Heart left ventricle (tissue), 16 donors: ENCODE measurements around the gene AP1M2. TPM values are rescaled to one million over a fixed set of nuclear protein-coding genes. Genes with fewer than 3 reads are reported as not detected.

ENCODE experiments used
- ATAC-seq, 4 donors: fragments of 200-7000 bp; cut with Tn5 transposase; one replicate each; pipeline ENCODE4 v1.9.1; 2020 to 2022; ENCODE audit warnings: moderate library complexity in 4 of 4, mild to moderate bottlenecking in 3 of 4, moderate number of reproducible peaks in 1 of 4
- DNase-seq, 5 donors: peaks; one replicate each; pipeline ENCODE4 v3.0.0-alpha.2; 2020
- H3K27ac ChIP-seq, 12 donors: fragments of 200-600 bp; sonication (generic) in 4 of 12; one replicate each; pipeline versions ENCODE4 v1.5.0 to v1.8.0; 2016 to 2022; ENCODE audit warnings: mild to moderate bottlenecking in 2 of 12
- H3K27me3 ChIP-seq, 9 donors: fragments of 200-600 bp; sonication (generic) in 2 of 9; one replicate each; pipeline versions ENCODE4 v1.5.1 to v1.8.0; 2016 to 2022; ENCODE audit warnings: mild to moderate bottlenecking in 3 of 9
- H3K36me3 ChIP-seq, 9 donors: fragments of 200-600 bp; sonication (generic) in 2 of 9; one replicate each; pipeline versions ENCODE4 v1.5.0 to v1.8.0; 2018 to 2022; ENCODE audit warnings: mild to moderate bottlenecking in 2 of 9
- H3K4me1 ChIP-seq, 12 donors: fragments of 200-600 bp; sonication (generic) in 4 of 12; one replicate each; pipeline versions ENCODE4 v1.5.0 to v1.8.0; 2016 to 2022; ENCODE audit warnings: mild to moderate bottlenecking in 3 of 12
- H3K4me3 ChIP-seq, 12 donors: fragments of 200-600 bp; sonication (generic) in 4 of 12; one replicate each; pipeline versions ENCODE4 v1.5.0 to v1.8.0; 2017 to 2022; ENCODE audit warnings: mild to moderate bottlenecking in 9 of 12, moderate library complexity in 4 of 12
- H3K9me3 ChIP-seq, 12 donors: fragments of 200-600 bp; sonication (generic) in 4 of 12; one replicate each; pipeline versions ENCODE4 v1.5.0 to v1.8.0; 2016 to 2022; ENCODE audit warnings: mild to moderate bottlenecking in 1 of 12
- CTCF ChIP-seq, 12 donors: fragments of 200-600 bp; sonication (generic) in 4 of 12; IDR thresholded peaks; one replicate each; pipeline versions ENCODE4 v1.5.0 to v1.8.0; 2018 to 2022; ENCODE audit warnings: antibody characterized with exemption in 12 of 12, mild to moderate bottlenecking in 5 of 12
- POLR2A ChIP-seq, 2 donors: fragments of 450-650 bp; IDR thresholded peaks; one replicate each; pipeline ENCODE4 v1.6.1; 2017; ENCODE audit warnings: antibody characterized with exemption in 2 of 2, mild to moderate bottlenecking in 2 of 2, moderate library complexity in 2 of 2
- WGBS, 4 donors: extraction: QIAGEN DNeasy Blood & Tissue Kit in 2 of 4; methylation state at CpG; one replicate each; pipeline versions ENCODE4 v1.1.5 to v1.1.7; 2013 to 2018; 5-methylcytosine and 5-hydroxymethylcytosine counted together
- intact Hi-C, 10 donors: fragments of 100-400 bp; cut with DNase I; formaldehyde crosslinking; loops; one replicate each; pipeline versions ENCODE4 v1.11.1 to v1.14.2; 2022
- polyA plus RNA-seq, 2 donors: library from polyadenylated mRNA; stranded (reverse); fragments of 200-250 nt; gene quantifications; one replicate each; pipeline ENCODE4 v1.2.3, GENCODE V29; 2013
- total RNA-seq, 9 donors: library from RNA; depleted of rRNA in 2 of 9; stranded (reverse); fragments of >200 nt in 2 of 9; fragmentation: NEBNext Ultra II Directional in 3 of 9; extraction: Animal tissue kit (Norgen Biotek cat#: 25700) in 3 of 9; gene quantifications; one replicate each; pipeline versions ENCODE4 v1.1.0 to v1.2.4, GENCODE V29; 2016 to 2023
- donor health status: ischemic (EF 13 %, LVEDD 7.1; RV severe dilation, severe dysfunction).
- donor health status: healthy with polysubstance abuse.
- donor health status: DM: no; HTN: yes; CAD: no.
- donor health status: DM: no; HTN: no; CAD: no.
- donor health status: ischemic (EF 25% LVEDD 6.9; RV normal size, moderate dysfunction).
- donor health status: ischemic (EF 25% LVEDD 5.7; RV mildly dilated, moderate dysfunction).
- donor health status: healthy.
- donor health status: DM: yes; HTN: yes; CAD: no.
- donor health status: ischemic (EF 35%, LVEDD 5.7; RV mildly dilated, moderate dysfunction).
- donor health status: nonischemic (EF 11% LVEDD 7.7; RV severe dilation, severe dysfunction).
- donor health status: DM: yes; HTN: yes; CAD: no.
- donor health status: PGD.
- donor health status: ischemic (EF 29% LVEDD 5.4; RV normal size, mild dysfunction).
- donor health status: nonischemic (EF 23%, LVEDD 6.1; RV moderate dilation, normal function).

AP1M2 gene
- total and polyA plus RNA-seq, 11 donors: 3.6 TPM; not detected in 10

- Histone ChIP-seq H3K27me3 (no peaks in the 10 kb centered on the region), H3K27ac (no peak overlapping the region), H3K9me3 (no peaks in the 10 kb centered on the region), H3K36me3 (peaks cover 0 to 8% (median 0%) of the 10 kb centered on the region in 9 donors), H3K4me3 (no peak overlapping the region), H3K4me1 (peaks cover 0 to 35% (median 16%) of the 10 kb centered on the region in 12 donors)
- intact Hi-C loops: no loop called here
- no peak for ATAC-seq
- TF ChIP-seq POLR2A (IDR thresholded peaks at IDR 0.05) (no peak), CTCF (IDR thresholded peaks at IDR 0.05) (no peak)
- WGBS, 4 donors: 94 to 97% (median 97%) methylated on average over 8 of the region's 8 CpGs
- DNase-seq: no peak
Observed at GRCh38 chr19:10621966-10622365, 34.9 kb upstream of the AP1M2 start.

DNA sequence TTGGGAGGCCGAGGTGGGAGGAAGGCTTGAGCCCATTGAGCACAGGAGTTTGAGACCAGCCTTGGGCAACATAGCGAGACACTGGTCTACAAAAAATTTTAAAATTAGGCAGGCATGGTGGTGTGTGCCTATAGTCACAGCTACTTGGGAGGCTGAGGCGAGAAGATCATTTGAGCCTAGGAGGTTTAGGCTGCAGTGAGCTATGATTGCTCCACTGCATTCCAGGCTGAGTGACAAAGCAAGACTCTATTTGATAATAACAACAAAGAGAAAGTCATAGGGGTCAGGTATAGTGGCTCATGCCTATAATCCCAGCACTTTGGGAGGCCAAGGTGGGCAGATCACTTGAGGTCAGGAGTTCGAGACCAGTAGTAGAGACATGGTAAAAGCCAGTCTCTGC is 33.7 kb upstream of the AP1M2 start:
- Histone ChIP-seq H3K4me3 (no peak overlapping the region), H3K27me3 (no peaks in the 10 kb centered on the region), H3K4me1 (peaks cover 0 to 45% (median 19%) of the 10 kb centered on the region in 12 donors), H3K36me3 (peaks cover 0 to 8% (median 0%) of the 10 kb centered on the region in 9 donors), H3K9me3 (no peaks in the 10 kb centered on the region), H3K27ac (no peak overlapping the region)
- 95 to 98% (median 98%) methylated on average over 4 of the region's 4 CpGs for WGBS, 4 donors
- ATAC-seq (no peak), DNase-seq (no peak)
- intact Hi-C loops: no loop called here
- no peak for TF ChIP-seq CTCF (IDR thresholded peaks at IDR 0.05)
- TF ChIP-seq POLR2A (IDR thresholded peaks at IDR 0.05): no peak

DNA sequence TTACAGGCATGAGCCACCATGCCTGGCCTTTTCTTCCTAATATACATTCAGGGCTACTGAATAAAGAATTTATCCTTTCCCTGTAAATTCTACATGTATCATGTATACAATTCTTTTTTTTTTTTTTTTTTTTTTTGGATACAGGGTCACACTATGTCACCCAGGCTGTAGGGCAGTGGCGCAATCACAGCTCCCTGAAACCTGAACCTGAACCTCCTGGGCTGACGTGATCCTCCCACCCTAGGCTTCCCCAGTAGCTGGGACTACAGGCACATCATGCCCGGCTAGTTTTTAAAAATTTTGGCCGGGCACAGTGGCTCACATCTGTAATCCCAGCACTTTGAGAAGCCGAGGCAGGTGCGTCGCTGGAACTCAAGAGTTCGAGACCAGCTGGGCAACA is 31.7 kb upstream of the AP1M2 start:
- no peaks in the 10 kb centered on the region for H3K27me3 ChIP-seq
- H3K4me3 ChIP-seq: no peak overlapping the region
- TF ChIP-seq POLR2A (IDR thresholded peaks at IDR 0.05) (no peak), CTCF (IDR thresholded peaks at IDR 0.05) (no peak)
- H3K36me3 ChIP-seq: peaks cover 0 to 8% (median 0%) of the 10 kb centered on the region in 9 donors
- 95 to 98% (median 97%) methylated on average over 8 of the region's 8 CpGs for WGBS, 4 donors
- DNase-seq: no peak
- intact Hi-C loops: no loop called here
- peaks cover 0 to 35% (median 10%) of the 10 kb centered on the region in 12 donors for H3K4me1 ChIP-seq
- ATAC-seq: no peak
- no peaks in the 10 kb centered on the region for H3K9me3 ChIP-seq
- H3K27ac ChIP-seq: no peak overlapping the region

- H3K9me3 ChIP-seq: no peaks in the 10 kb centered on the region
- TF ChIP-seq POLR2A (IDR thresholded peaks at IDR 0.05) (no peak), CTCF (IDR thresholded peaks at IDR 0.05) (no peak)
- DNase-seq (no peak), ATAC-seq (no peak)
- H3K27me3 ChIP-seq: no peaks in the 10 kb centered on the region
- 91 to 94% (median 92%) methylated on average over 15 of the region's 15 CpGs for WGBS, 4 donors
- peak overlapping the region in 1 of 12 donors; percentile 22 for H3K27ac ChIP-seq
- intact Hi-C loops: no loop called here
- no peak overlapping the region for H3K4me3 ChIP-seq
- peaks cover 7 to 37% (median 21%) of the 10 kb centered on the region in 12 donors for H3K4me1 ChIP-seq
- peaks cover 0 to 8% (median 0%) of the 10 kb centered on the region in 9 donors for H3K36me3 ChIP-seq
Observed at GRCh38 chr19:10617409-10618121, 30.5 kb upstream of the AP1M2 start.
